RPMI7951 (cell line): ENCODE measurements around the gene DRAXIN. TPM values are rescaled to one million over a fixed set of nuclear protein-coding genes. Genes with fewer than 3 reads are reported as not detected.
A peak's percentile ranks its signal among the peaks of the same experiment; 100 is the strongest.

Experiments used
- DNase-seq: peaks from one replicate; pipeline ENCODE4 v3.0.0-alpha.2; 2012; ENCODE audit warnings: low read depth
- total RNA-seq: library from RNA; depleted of rRNA; stranded (reverse); fragments of >200 nt; shearing (Covaris generic); gene quantifications from 2 replicates; pipeline ENCODE4 v1.2.3, GENCODE V29; 2014

The DRAXIN gene
- total RNA-seq, 1 experiment from 2014 or later, result under 0.01 TPM

DNA sequence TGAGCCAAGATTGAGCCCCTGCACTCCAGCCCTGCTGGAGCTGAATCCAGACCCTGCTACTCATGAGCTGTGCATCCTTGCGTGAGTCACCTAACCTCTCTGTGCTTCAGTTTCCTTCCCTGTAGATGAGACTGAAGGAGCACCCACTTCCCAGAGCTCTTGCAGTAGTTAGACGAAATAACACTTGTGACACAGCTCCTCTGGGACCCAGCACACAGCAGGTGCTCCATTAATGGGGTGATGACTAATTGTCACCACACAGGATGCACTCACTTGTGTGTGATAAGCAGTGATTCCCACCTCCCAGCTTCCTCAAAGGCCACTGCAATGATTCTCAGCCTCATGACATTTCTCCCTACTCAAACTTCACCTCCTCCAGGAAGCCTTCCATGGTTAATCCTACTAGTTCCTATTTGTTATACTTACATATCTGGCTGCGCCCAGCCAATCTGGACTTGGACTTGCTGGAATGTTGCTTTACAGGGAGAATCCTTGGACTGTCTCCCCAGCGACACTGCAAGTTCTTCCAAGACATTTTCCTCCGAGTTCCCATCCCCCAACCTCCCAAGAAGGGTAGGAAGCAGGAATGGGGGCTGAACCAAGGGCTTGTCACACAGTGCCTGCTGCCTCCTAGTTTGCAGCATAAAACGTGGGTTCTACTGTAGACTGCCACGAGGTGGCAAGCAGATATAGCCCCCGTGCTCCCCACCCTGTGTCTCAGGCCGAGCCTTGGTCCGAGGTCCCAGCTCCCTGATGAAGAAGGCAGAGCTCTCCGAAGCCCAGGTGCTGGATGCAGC is 17.2 kb downstream of the DRAXIN start:
- DNase-seq, result no peak

DNA sequence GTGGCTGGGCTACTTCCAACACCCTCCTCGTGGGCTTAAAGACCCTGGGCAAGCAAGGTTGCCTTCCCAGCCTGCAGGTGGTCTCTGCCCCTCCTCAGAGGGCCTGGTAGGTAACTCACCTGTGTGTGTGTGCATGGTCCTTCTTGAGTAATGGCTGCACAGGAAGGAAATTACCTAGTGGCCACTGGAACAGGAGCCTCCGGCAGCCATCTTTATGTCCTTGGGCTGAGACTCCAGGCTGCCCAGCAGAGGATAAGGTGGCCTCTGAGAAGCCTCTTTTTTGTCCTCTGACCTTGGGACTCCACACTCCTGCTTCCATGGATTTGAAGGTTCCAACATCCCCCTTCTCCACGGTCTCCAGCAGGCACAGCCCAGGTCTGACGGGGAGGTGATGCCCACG is 20.0 kb downstream of the DRAXIN start:
- DNase-seq, result no peak

DNA sequence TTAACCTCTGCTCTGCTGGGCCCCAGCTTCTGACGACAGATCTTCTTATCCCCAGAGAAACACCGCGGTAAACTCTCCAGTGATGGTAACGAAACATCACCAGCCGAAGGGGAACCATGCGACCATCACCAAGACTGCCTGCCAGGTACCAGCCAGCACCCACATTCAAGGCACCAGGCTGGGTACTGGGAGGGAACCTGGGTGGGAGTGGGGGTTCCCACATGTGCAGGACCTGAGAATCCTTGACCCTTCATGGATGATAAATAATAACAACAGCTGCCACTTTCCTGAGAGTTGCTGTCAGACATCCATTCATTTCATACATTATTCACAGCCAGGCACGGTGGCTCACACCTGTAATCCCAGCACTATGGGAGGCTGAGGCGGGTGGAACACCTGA is 20.8 kb downstream of the DRAXIN start:
- DNase-seq, result no peak

DNA sequence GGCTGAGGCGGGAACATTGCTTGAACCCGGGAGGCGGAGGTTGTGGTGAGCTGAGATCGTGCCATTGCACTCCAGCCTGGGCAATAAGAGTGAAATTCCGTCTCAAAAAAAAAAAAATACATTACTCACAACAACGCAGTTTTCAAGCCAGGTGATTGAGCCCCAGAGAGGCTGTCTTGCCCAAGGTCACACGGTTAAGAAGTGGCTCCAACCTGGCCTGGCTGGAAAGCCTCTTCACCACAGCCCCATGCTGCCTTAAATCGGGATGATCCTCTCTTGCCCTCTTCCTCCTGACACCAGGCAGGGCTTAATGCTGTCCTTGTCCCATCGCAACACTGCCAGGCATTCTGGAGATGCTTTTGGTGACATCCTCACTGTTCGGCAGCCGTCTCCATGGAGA is 21.6 kb downstream of the DRAXIN start:
- no peak for DNase-seq

DNA sequence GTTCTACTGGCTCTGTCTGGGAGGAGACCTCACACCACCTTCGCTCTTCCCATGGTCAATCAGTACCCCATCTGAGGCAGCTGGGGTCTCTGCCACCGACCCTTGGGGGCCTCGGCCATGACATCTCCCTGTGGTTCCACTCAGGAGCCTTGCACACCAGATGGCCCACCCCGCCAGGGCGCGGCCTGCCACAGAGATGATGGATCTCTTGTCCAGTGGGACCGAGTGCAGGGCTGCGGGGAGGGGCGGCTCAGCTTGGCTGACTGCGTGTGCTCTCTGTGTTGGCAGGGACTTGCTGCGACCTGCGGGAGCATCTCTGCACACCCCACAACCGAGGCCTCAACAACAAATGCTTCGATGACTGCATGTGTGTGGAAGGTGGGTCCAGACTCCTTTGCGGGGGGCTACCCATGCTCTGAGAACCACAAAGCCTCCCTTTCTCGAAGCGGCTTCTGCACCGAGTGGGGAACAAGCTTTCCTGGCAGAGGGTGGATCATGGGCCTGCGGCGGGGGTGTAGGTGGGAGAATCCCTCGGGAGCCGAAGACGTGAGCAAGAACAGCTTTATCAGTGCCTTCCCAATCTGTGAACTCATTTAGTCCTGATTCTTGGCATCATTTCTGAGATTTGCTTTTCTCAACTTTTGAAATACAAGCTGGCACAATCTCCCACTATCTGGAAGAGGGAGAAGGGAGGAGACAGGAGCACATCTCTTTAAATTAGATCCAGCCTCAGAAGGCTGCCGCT is 23.5 kb downstream of the DRAXIN start:
- no peak for DNase-seq

DNA sequence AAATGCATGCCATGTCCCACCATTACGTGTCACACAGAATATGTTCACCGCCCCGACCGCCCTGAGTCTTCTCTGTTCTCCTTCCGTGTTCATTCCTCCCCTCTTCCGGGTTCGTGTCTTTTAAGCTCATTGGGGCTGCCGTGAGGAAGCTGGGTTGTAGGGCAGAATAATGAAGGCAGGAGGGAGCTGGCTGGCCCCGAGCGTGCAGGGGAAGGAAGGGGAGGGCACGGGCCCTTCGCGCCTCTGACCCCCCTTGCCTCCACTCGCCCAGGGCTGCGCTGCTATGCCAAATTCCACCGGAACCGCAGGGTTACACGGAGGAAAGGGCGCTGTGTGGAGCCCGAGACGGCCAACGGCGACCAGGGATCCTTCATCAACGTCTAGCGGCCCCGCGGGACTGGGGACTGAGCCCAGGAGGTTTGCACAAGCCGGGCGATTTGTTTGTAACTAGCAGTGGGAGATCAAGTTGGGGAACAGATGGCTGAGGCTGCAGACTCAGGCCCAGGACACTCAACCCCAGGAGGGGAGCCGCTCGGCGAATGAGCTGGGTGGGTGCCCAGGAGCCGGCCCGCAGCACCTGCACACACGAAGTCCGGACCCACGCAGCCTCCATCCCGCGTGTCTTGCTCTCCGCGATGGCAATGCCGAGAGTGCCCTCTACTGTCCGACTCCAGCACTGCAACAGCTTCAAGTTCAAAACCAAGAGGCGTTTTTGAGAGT is 28.0 kb downstream of the DRAXIN start:
- peak; percentile 54 for DNase-seq

DNA sequence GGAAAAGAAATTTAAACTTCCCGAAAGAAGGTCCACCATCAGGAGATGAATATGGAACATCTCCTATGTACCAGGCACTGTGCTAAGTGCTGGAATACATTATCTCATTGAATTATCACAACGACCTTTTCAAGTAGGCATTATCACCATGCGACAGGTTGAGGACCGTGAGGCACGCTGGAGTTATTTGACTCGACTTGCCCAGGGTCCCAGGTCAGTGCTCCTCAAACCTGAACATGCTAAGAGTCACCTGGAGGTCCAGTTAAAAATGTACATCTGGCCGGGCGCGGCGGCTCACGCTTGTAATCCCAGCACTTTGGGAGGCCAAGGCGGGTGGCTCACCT is 28.5 kb downstream of the DRAXIN start:
- no peak for DNase-seq

DNA sequence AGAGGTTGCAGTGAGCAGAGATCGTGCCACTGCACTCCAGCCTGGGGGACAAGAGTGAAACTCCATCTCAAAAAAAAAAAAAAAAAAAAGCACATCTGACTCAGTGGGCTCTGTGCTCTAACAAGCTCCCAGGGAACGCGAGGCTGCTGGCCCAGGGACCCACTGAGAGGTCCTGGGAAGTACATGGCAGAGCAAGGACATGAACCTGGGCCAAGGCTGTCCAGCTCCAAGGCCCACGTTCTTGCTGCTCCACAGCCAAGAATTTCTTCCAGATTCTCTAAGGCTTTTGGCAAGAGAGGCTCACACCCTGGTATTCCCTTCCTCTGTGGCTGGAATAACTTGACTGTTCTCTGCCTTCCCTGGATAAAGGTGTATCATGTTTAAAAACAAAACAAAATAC is 29.0 kb downstream of the DRAXIN start:
- DNase-seq, result no peak

DNA sequence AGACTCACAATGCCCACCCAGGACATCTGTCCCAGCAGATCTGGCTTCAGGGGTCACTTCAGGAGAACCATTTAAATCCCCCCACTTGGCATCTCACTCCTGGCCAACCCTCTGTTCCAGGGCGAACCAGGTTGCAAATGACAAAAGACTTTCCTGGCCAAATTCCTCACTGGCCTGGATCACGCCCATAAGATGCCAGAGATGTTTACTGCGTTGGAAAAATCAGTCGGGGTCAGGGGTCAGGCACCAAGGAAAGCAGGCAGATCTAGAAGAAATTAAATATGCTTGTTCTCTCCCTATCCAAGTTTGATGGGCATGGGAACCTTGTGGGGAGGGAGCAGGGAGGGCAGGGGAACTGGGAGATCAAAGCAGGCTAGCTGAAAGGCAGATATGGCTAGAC is 29.8 kb downstream of the DRAXIN start:
- DNase-seq, result no peak

DNA sequence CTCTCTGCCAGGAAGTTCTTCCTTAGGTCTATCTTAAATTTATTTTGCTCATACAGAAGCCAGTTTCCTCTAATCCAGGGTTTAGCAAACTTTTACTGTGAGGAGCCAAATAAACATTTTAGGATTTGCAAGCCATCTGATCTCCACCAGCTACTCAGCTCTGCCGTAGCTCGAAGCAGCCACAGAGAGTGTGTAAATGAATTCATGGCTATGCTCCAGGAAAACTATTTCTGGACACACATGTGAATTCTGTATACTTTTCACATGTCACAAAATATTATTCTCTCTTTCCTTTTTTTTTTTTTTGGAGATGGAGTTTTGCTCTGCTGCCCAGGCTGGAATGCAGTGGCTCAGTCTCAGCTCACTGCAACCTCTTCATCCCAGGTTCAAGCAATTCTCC is 31.0 kb downstream of the DRAXIN start:
- DNase-seq, result no peak

DNA sequence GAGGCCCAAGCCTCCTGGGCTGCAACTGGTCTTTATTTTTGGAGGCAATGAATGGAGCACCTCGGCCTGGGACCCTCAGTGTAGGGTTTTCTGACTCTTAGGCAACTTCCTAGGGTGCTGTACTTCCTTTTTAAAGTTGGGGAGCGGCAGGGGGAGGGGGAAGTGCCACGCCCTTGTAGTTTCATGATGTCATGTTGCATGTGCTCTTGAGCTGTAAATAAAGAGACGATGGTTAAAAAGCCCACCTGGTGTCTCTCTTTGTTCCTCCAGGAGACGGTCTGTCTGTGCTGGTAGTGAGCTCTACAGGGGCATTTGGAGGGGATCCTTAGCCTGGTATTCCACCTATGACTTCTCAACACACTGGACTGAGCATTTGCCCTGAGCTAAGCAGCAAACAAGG is 34.1 kb downstream of the DRAXIN start:
- DNase-seq, result no peak

DNA sequence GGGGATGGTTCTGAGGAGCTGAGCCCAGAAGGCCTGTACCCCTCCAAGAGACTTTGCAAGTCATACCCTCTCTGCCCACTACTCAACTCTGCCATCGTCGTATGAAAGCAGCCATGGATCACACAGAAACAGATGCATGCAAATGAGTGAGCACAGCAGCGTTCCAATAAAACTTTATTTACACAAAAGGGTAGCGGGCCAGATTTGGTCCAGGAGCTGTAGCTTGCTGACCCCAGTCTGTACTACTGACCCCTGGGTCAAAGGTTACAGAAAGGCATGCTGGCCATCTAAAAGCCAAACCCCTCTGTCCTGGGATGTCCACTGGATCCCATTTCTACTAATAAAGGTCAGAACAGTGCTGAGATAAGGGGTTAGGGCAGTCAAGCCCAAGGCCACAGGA is 35.6 kb downstream of the DRAXIN start:
- DNase-seq, result no peak

DNA sequence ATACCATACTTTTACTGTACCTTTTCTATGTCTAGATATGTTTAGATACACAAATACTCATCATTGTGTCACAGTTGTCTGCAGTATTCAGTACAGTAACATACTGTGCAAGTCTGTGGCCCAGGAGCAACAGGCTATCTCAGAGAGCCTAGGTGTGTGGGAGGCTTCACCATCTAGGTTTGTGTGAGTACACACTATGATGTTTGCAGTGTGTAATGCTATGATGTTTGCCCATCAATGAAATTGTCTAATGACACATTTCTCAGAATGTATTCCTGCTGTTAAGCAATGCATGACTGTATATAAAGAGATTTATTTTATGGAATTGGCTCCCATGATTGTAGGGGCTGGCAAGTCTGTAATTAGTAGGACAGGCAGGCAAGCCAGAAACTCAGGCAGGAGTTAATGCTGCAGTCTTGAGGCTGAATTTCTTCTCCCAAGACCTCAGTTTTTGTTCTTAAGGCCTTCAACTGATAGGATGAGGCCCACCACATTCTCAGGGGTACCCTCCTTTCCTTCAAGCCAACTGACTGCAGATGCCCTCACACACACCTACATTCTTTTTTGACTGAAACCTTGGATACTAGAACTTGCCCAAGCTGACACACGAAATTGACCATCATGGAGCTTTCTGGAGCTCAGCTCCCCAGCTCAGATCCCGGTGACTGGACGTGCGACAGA is 36.8 kb downstream of the DRAXIN start:
- no peak for DNase-seq

DNA sequence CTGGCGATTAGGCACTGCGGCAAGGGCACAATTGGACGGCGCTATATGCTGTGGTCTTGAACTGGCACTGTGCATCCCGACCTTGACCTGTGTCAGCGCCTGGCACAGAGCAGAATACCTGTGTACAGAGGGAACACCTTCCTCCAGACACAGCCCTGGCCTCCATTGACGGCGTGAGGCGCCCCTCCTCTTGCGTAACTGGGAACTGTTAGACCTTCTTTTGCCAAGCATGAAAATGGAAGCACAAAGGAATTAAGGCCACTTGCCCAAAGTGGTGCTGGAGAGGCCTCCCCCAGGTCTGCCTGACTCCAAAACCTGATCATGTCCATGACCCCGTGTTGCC is 37.6 kb downstream of the DRAXIN start:
- no peak for DNase-seq

DNA sequence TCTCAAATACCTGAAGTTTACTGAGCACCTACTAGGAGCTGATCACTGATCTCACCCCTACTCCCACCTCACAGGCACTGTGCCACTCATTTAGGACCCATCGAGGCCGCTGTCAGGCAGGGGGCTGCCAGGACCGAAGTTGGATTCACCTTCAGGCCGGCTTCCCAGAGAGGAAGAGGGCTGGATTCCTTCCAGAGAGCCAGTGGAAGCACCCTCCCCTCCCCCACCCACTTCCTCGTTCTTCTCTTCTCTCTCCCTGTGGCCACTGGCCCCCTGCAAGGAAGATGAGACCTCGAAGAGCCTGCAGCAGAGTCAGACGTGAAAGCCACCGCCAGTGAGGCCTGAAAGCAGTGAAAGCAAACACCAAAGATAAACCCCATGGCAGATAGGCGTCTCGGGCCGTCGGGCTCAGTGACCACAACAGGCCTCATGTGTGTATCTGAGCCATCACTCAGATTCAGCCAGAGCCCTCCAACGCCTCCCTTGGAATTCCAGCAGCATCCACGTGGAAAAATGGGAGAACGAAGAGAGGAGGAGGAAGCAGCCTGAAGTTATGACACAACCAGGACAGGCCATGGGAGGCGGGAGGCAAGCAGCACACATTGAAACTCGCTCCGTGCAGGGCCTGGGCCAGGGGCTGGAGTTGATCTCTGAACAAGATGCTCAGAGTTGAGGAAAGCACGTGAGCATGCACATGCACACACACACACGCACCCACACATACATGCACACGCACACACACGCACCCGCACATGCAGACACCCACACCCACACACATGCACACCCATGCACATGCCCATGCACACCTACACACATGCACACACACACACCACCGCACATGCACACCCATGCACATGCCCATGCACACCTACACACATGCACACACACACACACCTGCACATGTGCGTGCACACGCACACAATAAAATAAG is 38.3 kb downstream of the DRAXIN start:
- no peak for DNase-seq

DNA sequence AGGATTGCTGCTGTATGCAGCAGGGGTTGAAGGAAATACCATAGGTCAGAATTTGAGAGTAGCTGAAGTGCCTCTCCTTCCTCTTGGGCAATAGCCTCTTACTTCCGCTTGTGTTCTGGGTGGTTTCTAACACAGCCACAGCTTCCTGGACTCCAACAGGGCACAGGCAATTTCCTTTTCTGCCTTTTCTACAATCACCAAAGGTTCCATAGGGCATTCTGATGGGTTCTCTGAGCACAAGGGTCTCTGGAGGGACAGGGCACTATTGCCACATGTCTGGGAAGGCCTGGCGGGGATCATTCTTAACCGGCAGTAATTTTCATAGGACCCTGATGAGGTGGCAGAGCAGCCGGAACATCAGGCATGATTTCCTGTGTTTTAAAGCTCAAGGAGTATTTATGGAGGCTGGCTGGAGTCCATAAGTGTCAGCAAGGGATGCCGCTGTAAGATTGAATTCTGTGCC is 39.0 kb downstream of the DRAXIN start:
- peak; percentile 46 for DNase-seq

DNA sequence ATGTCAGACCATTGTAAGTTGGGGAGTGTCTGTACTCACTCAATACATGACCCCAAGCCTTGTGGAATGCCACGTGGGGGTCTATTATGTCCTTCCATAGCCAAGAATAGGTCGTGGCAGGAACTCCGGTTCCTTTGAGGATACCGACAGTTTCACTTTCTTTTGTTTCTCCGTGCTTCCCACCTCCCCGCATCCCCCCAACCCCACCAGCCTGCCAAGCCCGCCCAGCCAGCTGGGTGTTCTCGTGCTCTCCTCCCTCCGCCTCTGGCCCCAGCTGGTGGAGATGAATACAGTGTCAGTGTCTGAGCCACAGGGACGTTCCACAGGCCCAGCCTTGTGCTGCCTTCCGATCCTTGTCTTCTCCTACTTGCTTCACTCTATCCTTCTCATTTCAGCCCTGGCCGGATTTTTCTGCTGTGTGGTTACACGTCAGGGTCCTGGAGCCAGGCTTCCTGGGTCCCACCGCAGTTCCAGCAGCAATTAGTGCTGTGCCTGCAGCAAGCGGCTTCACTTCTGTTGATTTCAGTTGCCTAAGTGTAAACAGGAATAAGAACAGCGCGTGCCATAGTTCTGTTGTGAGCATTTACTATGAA is 40.3 kb downstream of the DRAXIN start:
- peak; percentile 80 for DNase-seq

DNA sequence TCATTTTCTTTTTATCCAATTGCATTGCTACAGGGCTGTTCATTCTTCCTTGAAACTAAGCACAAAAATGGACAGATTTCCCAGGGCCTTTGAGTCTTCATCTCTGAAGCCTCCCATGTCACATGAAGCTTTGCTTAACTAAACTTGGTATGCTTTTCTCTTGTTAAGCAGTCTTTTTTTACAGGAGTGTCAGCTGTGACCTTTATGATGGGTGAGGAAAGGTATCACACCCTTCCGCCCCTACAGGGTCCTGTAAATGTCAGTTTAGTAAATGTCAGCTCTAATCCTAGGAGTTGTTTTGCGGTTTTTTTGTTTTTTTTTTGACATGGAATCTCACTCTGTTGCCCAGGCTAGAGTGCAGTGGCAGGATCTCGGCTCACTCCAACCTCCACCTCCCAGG is 41.8 kb downstream of the DRAXIN start:
- DNase-seq, result no peak

DNA sequence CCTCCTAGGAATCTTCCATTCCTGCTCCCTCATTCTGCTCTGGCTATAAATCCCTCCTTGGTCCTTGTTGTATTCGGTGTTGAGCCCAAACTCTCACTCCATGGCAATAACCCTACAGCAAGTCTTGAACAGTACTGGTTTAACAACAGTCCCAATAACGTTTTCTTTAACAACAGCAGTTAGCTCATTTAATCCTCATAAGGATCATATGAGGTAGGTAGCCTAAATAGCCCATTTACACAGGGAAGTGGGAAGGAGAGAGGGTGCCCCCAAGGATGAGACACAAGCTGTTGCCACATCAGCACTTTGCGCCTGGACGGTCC is 44.0 kb downstream of the DRAXIN start:
- DNase-seq, result no peak

DNA sequence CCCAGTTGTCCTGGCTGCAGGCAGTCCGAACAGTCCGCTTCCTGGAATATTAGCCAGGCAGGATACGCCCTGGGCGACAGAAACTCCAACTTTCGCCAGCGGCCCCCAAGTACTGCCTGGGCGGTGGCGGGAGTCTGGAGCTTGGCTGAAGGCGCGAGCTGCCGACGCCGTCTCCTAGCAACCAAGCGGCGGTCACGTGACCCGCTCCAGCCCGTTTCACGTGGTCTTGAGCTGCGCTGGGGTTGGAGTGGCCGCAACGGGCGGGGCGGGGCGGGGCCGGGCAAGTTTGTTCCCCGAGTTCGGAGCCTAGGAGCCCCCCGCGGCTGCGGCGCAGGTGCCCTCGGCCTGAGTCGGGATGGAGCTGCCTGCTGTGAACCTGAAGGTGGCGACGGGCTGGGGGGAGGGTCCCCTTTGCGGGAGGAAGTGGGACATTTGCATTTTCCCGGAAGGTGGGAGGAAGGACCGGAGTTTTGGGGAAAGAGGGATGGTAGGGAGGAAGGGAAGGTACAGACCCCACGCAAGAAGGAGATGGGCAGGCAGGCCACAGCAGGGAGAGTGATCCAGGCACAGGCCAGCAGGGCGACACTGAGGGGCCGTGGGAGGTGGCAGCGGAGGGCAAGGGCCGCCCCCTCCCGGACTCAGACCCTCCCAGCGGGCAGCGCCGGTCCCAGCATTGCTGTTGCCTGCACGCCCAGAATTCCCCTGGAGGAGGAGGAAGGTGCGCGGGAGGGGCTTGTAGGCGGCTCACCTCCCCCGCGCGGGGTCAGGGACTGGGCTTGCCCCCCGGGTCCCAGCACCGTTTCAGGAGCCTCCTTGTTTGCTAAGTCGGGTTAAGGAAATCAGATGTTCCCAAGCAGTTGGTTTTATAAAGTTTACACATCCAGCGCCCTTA is 44.6 kb downstream of the DRAXIN start, which contains the start of gene AGTRAP:
AGTRAP (plus strand) TSS at position 283 of the 892 bp plus-strand sequence; CDS start at position 356, 73 bp downstream.
- DNase-seq, result peak; percentile 90
